K562 (cell line): Measurements from ENCODE around the gene MICAL2. TPM values are rescaled to one million over a fixed set of nuclear protein-coding genes. Genes with fewer than 3 reads are reported as not detected.

Experiments used
- BCLAF1 ChIP-seq, 2 experiments: fragments of 450-650 bp in 1 of 2; IDR thresholded peaks; 2 replicates each; pipeline ENCODE4 v1.6.1; 2011 to 2017; ENCODE audit warnings: low read depth in 2 of 2, antibody characterized with exemption in 1 of 2, borderline replicate concordance in 1 of 2, low read length in 1 of 2, mild to moderate bottlenecking in 1 of 2, mixed read lengths in 1 of 2; ENCODE audit not compliant: control insufficient read depth in 1 of 2
- E2F6 ChIP-seq, 2 experiments: IDR thresholded peaks; 2 replicates each; pipeline ENCODE4 v1.6.1; 2011; ENCODE audit warnings: borderline replicate concordance in 1 of 2, control low read depth in 1 of 2, low read depth in 1 of 2, low read length in 1 of 2, mild to moderate bottlenecking in 1 of 2, mixed read lengths in 1 of 2, moderate library complexity in 1 of 2; ENCODE audit not compliant: insufficient read depth in 1 of 2, insufficient read length in 1 of 2, poor library complexity in 1 of 2, severe bottlenecking in 1 of 2; ENCODE audit errors: extremely low read depth in 1 of 2
- NCOA1 ChIP-seq: fragments of 450-650 bp; IDR thresholded peaks from 2 replicates; pipeline ENCODE4 v1.6.1; 2016; ENCODE audit warnings: low read depth
- POLR2AphosphoS5 ChIP-seq: IDR thresholded peaks from 2 replicates; pipeline ENCODE4 v1.6.1; 2011; ENCODE audit warnings: mild to moderate bottlenecking, low read depth, low read length, moderate library complexity; ENCODE audit not compliant: control insufficient read depth, insufficient read depth
- PURB ChIP-seq: sonication (generic); formaldehyde crosslinking; IDR thresholded peaks from 2 replicates; pipeline ENCODE4 v1.9.0; 2021; ENCODE audit warnings: low read depth, mild to moderate bottlenecking, missing genetic modification reagents
- TAF15 ChIP-seq: fragments of 200-400 bp; formaldehyde crosslinking; IDR thresholded peaks from 2 replicates; pipeline ENCODE4 v1.6.1; 2017; ENCODE audit warnings: mild to moderate bottlenecking, low read depth, low read length, moderate library complexity
- ZFP1 ChIP-seq: fragments of 450-650 bp; formaldehyde crosslinking; IDR thresholded peaks from 2 replicates; pipeline ENCODE4 v1.4.0; 2020; ENCODE audit warnings: mild to moderate bottlenecking, mixed read lengths
- ZMIZ1 ChIP-seq, 2 experiments: fragments of 150-350 bp in 1 of 2; IDR thresholded peaks; 2 replicates each; pipeline ENCODE4 v1.6.1; 2012 to 2016; ENCODE audit warnings: low read depth in 2 of 2, low read length in 2 of 2, mild to moderate bottlenecking in 1 of 2, moderate library complexity in 1 of 2
- polyA plus RNA-seq, 8 experiments: library from polyadenylated mRNA; depleted of rRNA in 4 of 8; stranded (reverse) in 5 of 8; unstranded in 3 of 8; fragments of >200 nt; fragmentation: Nextera tagmentation in 2 of 8; fragmentation: Illumina TruSeq in 1 of 8; extraction: Ambion mirVana in 2 of 8; extraction: Trizol in 1 of 8; gene quantifications; 2 replicates each; pipeline versions ENCODE4 v1.2.1 to v1.2.3, GENCODE V29; 2011 to 2014; ENCODE audit warnings: inconsistent platforms in 1 of 8, missing spikeins in 1 of 8
- total RNA-seq, 7 experiments: library from RNA; depleted of rRNA in 6 of 7; stranded (reverse); fragments of >200 nt in 6 of 7; fragmentation: Illumina TruSeq in 2 of 7; extraction: Trizol in 2 of 7; gene quantifications; 2 replicates each; pipeline versions ENCODE4 v1.2.1 to v1.2.3, GENCODE V29; 2011 to 2021; ENCODE audit warnings: low replicate concordance in 1 of 7
- TF ChIP-seq, protein P1 (sequence below): fragments of 250-450 bp; sonication (Bioruptor Pico); IDR thresholded peaks from 2 replicates; pipeline ENCODE4 v1.4.0; 2020; ENCODE audit warnings: borderline replicate concordance
- TF ChIP-seq, protein P2 (sequence below): sonication (generic); formaldehyde crosslinking; IDR thresholded peaks from 2 replicates; pipeline ENCODE4 v1.8.0; 2022; ENCODE audit warnings: mild to moderate bottlenecking, missing genetic modification reagents, borderline replicate concordance
- TF ChIP-seq, protein P3 (sequence below): sonication (generic); formaldehyde crosslinking; IDR thresholded peaks from 2 replicates; pipeline ENCODE4 v1.8.1; 2023; ENCODE audit warnings: mild to moderate bottlenecking, missing genetic modification reagents

MICAL2 gene
- total and polyA plus RNA-seq, 9 of the 15 experiments (the other 6 are each of a cell fraction or from before 2014, with no cell fraction given), result 4.7 to 64.2 (median 33.6) TPM

DNA sequence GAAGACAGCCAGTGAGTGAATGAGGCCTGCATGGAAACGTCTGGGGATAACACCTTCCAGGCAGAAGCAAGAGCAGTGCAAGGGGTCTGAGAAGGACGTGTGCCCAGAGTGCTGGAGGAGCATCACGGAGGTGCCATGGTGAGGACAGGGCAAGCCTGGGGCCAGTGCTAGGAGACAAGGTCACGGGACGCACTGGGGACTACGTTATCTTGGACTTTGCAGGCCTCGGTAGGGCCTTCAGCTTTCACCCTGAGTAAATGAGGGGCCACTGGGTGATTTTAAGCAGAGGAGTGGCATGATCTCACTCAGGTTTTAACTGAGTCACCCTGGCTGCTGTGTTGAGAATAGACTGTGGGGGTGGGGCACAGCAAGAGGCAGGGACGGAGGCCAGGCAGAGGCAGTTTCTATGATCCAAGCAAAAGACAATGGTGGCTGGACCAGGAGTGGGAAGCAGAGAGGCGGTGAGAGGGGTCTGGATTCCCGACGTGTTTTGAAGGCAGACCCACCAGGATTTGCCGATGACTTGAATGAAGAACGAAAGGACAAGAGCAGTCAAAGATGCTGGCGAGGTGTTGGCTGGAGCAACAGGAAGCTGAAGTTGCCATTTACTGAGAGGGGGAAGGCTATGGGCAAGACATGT lies 164.3 kb downstream of the MICAL2 start (continued):
- TF ChIP-seq, protein P1, sequence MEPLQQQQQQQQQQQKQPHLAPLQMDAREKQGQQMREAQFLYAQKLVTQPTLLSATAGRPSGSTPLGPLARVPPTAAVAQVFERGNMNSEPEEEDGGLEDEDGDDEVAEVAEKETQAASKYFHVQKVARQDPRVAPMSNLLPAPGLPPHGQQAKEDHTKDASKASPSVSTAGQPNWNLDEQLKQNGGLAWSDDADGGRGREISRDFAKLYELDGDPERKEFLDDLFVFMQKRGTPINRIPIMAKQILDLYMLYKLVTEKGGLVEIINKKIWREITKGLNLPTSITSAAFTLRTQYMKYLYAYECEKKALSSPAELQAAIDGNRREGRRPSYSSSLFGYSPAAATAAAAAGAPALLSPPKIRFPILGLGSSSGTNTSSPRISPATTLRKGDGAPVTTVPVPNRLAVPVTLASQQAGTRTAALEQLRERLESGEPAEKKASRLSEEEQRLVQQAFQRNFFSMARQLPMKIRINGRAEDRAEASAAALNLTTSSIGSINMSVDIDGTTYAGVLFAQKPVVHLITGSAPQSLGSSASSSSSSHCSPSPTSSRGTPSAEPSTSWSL (CRISPR knock-in tag), result no peak
- peak; percentile 64 for TF ChIP-seq POLR2AphosphoS5
- no peak for TF ChIP-seq PURB (CRISPR knock-in tag)
- TF ChIP-seq E2F6 (IDR thresholded peaks at IDR 0.05; ENCODE audit: borderline replicate concordance in 1 of 2, extremely low read depth in 1 of 2, insufficient read depth in 1 of 2, insufficient read length in 1 of 2, low read depth in 1 of 2, low read length in 1 of 2, poor library complexity in 1 of 2, severe bottlenecking in 1 of 2), result no peak
- TF ChIP-seq TAF15, result no peak
- TF ChIP-seq, protein P2, sequence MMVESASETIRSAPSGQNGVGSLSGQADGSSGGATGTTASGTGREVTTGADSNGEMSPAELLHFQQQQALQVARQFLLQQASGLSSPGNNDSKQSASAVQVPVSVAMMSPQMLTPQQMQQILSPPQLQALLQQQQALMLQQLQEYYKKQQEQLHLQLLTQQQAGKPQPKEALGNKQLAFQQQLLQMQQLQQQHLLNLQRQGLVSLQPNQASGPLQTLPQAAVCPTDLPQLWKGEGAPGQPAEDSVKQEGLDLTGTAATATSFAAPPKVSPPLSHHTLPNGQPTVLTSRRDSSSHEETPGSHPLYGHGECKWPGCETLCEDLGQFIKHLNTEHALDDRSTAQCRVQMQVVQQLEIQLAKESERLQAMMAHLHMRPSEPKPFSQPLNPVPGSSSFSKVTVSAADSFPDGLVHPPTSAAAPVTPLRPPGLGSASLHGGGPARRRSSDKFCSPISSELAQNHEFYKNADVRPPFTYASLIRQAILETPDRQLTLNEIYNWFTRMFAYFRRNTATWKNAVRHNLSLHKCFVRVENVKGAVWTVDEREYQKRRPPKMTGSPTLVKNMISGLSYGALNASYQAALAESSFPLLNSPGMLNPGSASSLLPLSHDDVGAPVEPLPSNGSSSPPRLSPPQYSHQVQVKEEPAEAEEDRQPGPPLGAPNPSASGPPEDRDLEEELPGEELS (CRISPR knock-in tag), result no peak
- TF ChIP-seq, protein P3, sequence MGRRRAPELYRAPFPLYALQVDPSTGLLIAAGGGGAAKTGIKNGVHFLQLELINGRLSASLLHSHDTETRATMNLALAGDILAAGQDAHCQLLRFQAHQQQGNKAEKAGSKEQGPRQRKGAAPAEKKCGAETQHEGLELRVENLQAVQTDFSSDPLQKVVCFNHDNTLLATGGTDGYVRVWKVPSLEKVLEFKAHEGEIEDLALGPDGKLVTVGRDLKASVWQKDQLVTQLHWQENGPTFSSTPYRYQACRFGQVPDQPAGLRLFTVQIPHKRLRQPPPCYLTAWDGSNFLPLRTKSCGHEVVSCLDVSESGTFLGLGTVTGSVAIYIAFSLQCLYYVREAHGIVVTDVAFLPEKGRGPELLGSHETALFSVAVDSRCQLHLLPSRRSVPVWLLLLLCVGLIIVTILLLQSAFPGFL (CRISPR knock-in tag), result no peak
- no peak for TF ChIP-seq NCOA1
- no peak for TF ChIP-seq ZFP1
- no peak for TF ChIP-seq BCLAF1 (IDR thresholded peaks at IDR 0.05; ENCODE audit: borderline replicate concordance in 1 of 2, control insufficient read depth in 1 of 2, low read depth in 2 of 2, low read length in 1 of 2)
- TF ChIP-seq ZMIZ1 (IDR thresholded peaks at IDR 0.05; ENCODE audit: low read depth in 2 of 2, low read length in 2 of 2), result peak in 1 of 2 experiments; percentile 46; a peak in 1 of 4 replicates
